Cerebellar cortex (tissue), 1 donor: ENCODE measurements around the gene STUM.

Experiments
- DNase-seq: peaks from one replicate; pipeline ENCODE4 v3.0.0-alpha.2; 2015; ENCODE audit warnings: low spot score

STUM gene

GRCh38 chr1:226563666-226564065 lies 15.1 kb downstream of the STUM start:
- DNase-seq, result no peak

- DNase-seq, result no peak
These were observed 16.9 kb downstream of the STUM start for GRCh38 chr1:226565476-226565875.

GRCh38 chr1:226566234-226566633 lies 17.7 kb downstream of the STUM start:
- DNase-seq, result no peak

GRCh38 chr1:226566760-226567159 lies 18.2 kb downstream of the STUM start:
- DNase-seq, result no peak

GRCh38 chr1:226568077-226568831 lies 19.7 kb downstream of the STUM start:
- DNase-seq, result no peak

GRCh38 chr1:226568975-226569741 lies 20.6 kb downstream of the STUM start:
- DNase-seq, result no peak

GRCh38 chr1:226569879-226570547 lies 21.4 kb downstream of the STUM start:
- DNase-seq, result no peak

- no peak for DNase-seq
These were observed 23.3 kb downstream of the STUM start for GRCh38 chr1:226571893-226572292.

GRCh38 chr1:226572325-226572726 lies 23.8 kb downstream of the STUM start:
- no peak for DNase-seq

- no peak for DNase-seq
These were observed 25.5 kb downstream of the STUM start for GRCh38 chr1:226574044-226574443.

GRCh38 chr1:226574591-226575435 lies 26.2 kb downstream of the STUM start:
- no peak for DNase-seq

GRCh38 chr1:226575436-226575720 lies 26.8 kb downstream of the STUM start:
- DNase-seq, result no peak

- no peak for DNase-seq
These were observed 27.3 kb downstream of the STUM start for GRCh38 chr1:226575739-226576378.

GRCh38 chr1:226576601-226577000 lies 28.0 kb downstream of the STUM start:
- DNase-seq, result no peak

GRCh38 chr1:226577401-226578180 lies 29.0 kb downstream of the STUM start:
- no peak for DNase-seq

- DNase-seq, result no peak
These were observed 30.5 kb downstream of the STUM start for GRCh38 chr1:226578946-226579578.

GRCh38 chr1:226579781-226580323 lies 31.3 kb downstream of the STUM start:
- DNase-seq, result no peak

- no peak for DNase-seq
These were observed 32.2 kb downstream of the STUM start for GRCh38 chr1:226580625-226581270.

- DNase-seq, result no peak
These were observed 33.2 kb downstream of the STUM start for GRCh38 chr1:226581650-226582330.
